Neural progenitor cell (in vitro differentiated cells): ENCODE results near the gene C1GALT1. TPM values are rescaled to one million over a fixed set of nuclear protein-coding genes. Genes with fewer than 3 reads are reported as not detected.

ENCODE experiments used
- DNase-seq: peaks from one replicate; pipeline ENCODE4 v3.0.0-alpha.2; 2016; ENCODE audit warnings: low spot score
- H2AFZ ChIP-seq: fragments of 200-600 bp; sonication (generic); replicated peaks from 2 replicates; pipeline ENCODE4 v1.6.1; 2016; ENCODE audit warnings: antibody characterized with exemption
- H3F3A ChIP-seq: fragments of 200-600 bp; sonication (generic); 2 replicates; pipeline ENCODE4 v1.6.1; 2016; ENCODE audit warnings: antibody characterized with exemption, low read depth
- H3K27ac ChIP-seq: fragments of 200-600 bp; sonication (generic); 2 replicates; pipeline ENCODE4 v1.5.1; 2016; ENCODE audit warnings: mild to moderate bottlenecking
- H3K27me3 ChIP-seq: fragments of 200-600 bp; sonication (generic); 2 replicates; pipeline ENCODE4 v1.6.1; 2016; ENCODE audit warnings: mild to moderate bottlenecking, moderate library complexity
- H3K36me3 ChIP-seq: fragments of 200-600 bp; sonication (generic); 2 replicates; pipeline ENCODE4 v1.5.1; 2016
- H3K4me1 ChIP-seq: fragments of 200-600 bp; sonication (generic); 2 replicates; pipeline ENCODE4 v1.6.1; 2016; ENCODE audit warnings: mixed run types
- H3K4me2 ChIP-seq: fragments of 200-600 bp; sonication (generic); 2 replicates; pipeline ENCODE4 v1.6.1; 2016
- H3K4me3 ChIP-seq: fragments of 200-600 bp; sonication (generic); 2 replicates; pipeline ENCODE4 v1.5.1; 2016
- H3K79me2 ChIP-seq: fragments of 200-600 bp; sonication (generic); 2 replicates; pipeline ENCODE4 v1.6.1; 2016; ENCODE audit warnings: low read depth
- H3K9ac ChIP-seq: fragments of 200-600 bp; sonication (generic); 2 replicates; pipeline ENCODE4 v1.6.1; 2016
- H3K9me3 ChIP-seq: fragments of 200-600 bp; sonication (generic); 2 replicates; pipeline ENCODE4 v1.5.1; 2016; ENCODE audit warnings: low read depth
- H4K20me1 ChIP-seq: fragments of 200-600 bp; sonication (generic); 2 replicates; pipeline ENCODE4 v1.6.1; 2016; ENCODE audit warnings: low read depth
- H3K27ac Mint-ChIP-seq: 3 replicates; pipeline ENCODE4 v1.8.0; 2021; ENCODE audit warnings: mixed read lengths
- H3K27me3 Mint-ChIP-seq: 2 replicates; pipeline ENCODE4 v1.8.0; 2022; ENCODE audit warnings: low read depth, mild to moderate bottlenecking, inconsistent platforms, moderate library complexity, mixed read lengths; ENCODE audit not compliant: insufficient read depth
- H3K36me3 Mint-ChIP-seq: 3 replicates; pipeline ENCODE4 v1.8.0; 2021; ENCODE audit warnings: mixed read lengths
- H3K4me1 Mint-ChIP-seq: 3 replicates; pipeline ENCODE4 v1.8.0; 2021; ENCODE audit warnings: mixed read lengths
- H3K4me3 Mint-ChIP-seq: 3 replicates; pipeline ENCODE4 v1.8.0; 2021; ENCODE audit warnings: mild to moderate bottlenecking, moderate library complexity, mixed read lengths
- H3K9me3 Mint-ChIP-seq: 3 replicates; pipeline ENCODE4 v1.8.0; 2020; ENCODE audit warnings: mixed read lengths
- CTCF ChIP-seq: fragments of 200-600 bp; sonication (generic); IDR thresholded peaks from 2 replicates; pipeline ENCODE4 v1.5.1; 2017; ENCODE audit warnings: antibody characterized with exemption, mild to moderate bottlenecking
- EZH2 ChIP-seq: fragments of 200-600 bp; sonication (generic); IDR thresholded peaks from 2 replicates; pipeline ENCODE4 v1.6.1; 2017; ENCODE audit warnings: antibody characterized with exemption, mild to moderate bottlenecking, moderate library complexity
- EZH2phosphoT487 ChIP-seq: fragments of 200-600 bp; sonication (generic); IDR thresholded peaks from 2 replicates; pipeline ENCODE4 v1.6.1; 2017; ENCODE audit warnings: antibody characterized with exemption
- total RNA-seq: library from RNA; depleted of rRNA; stranded (reverse); fragments of >200 nt; gene quantifications from 2 replicates; pipeline ENCODE4 v1.2.3, GENCODE V29; 2015; ENCODE audit warnings: low replicate concordance

C1GALT1 gene
- total RNA-seq, 1 donor from 2014 or later: 59.2 TPM

GRCh38 chr7:7263297-7264230 is 81.2 kb downstream of the C1GALT1 start:
- no peak overlapping the region for H3K9ac ChIP-seq
- no peak overlapping the region for H3K27ac ChIP-seq
- H3K27ac Mint-ChIP-seq: no peak overlapping the region
- no peaks in the 10 kb centered on the region for H3K4me1 Mint-ChIP-seq
- H3K4me3 ChIP-seq: no peak overlapping the region
- H3K9me3 Mint-ChIP-seq: peaks cover 6% of the 10 kb centered on the region
- H3F3A ChIP-seq: no peaks in the 10 kb centered on the region
- no peak overlapping the region for H3K4me2 ChIP-seq
- no peak overlapping the region for H3K4me3 Mint-ChIP-seq
- no peak for TF ChIP-seq CTCF
- TF ChIP-seq EZH2: no peak
- TF ChIP-seq EZH2phosphoT487: no peak
- H3K36me3 Mint-ChIP-seq: peaks cover 7% of the 10 kb centered on the region
- H4K20me1 ChIP-seq: no peaks in the 10 kb centered on the region
- DNase-seq: no peak
- H3K79me2 ChIP-seq: no peaks in the 10 kb centered on the region
- no peak overlapping the region for H2AFZ ChIP-seq
- no peaks in the 10 kb centered on the region for H3K27me3 Mint-ChIP-seq
- H3K36me3 ChIP-seq: no peaks in the 10 kb centered on the region
- no peaks in the 10 kb centered on the region for H3K9me3 ChIP-seq
- H3K27me3 ChIP-seq: no peaks in the 10 kb centered on the region
- H3K4me1 ChIP-seq: no peaks in the 10 kb centered on the region

DNA sequence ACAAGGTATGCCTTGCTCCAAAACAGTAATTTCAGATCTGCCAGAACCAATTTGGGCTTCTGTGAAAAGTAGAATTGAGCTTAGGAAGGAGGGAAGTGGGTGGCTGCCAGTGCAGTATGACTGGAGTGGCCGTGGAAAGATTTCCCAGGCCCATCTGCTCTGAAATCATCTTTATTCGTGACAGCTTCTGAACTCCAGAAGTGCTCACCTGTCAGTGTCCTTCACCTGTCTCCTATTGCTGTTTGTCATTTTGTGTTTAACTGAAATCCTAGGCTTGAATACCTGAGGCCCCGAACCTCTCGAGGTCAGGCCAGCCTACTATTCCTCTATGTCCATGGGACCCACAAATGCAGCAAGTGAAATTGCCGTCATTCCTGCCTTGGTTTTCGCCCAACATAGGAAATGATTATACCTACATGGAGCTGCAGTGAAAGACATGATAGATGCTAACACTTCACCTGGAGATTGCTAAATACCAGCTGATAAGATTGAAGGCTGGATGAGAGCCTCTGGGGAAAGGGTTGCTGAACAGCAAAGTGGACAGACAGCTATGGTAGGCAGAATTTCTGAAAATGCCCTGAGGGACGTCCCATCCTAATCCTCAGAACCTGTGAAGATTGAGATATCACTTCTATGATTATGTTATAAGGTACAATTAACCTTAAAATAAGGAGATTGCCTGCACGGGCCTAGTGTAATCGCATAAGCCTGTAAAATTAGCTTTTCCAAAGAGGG is 82.1 kb downstream of the C1GALT1 start:
- Mint-ChIP-seq H3K36me3 (peaks cover 5% of the 10 kb centered on the region), H3K27me3 (no peaks in the 10 kb centered on the region), H3K4me3 (no peak overlapping the region), H3K4me1 (no peaks in the 10 kb centered on the region), H3K27ac (no peak overlapping the region), H3K9me3 (peaks cover 6% of the 10 kb centered on the region)
- Histone ChIP-seq H3K36me3 (no peaks in the 10 kb centered on the region), H3K4me3 (no peak overlapping the region), H3K9ac (no peak overlapping the region), H3K4me1 (no peaks in the 10 kb centered on the region), H3K4me2 (no peak overlapping the region), H3K27me3 (no peaks in the 10 kb centered on the region), H2AFZ (no peak overlapping the region), H4K20me1 (no peaks in the 10 kb centered on the region), H3K27ac (no peak overlapping the region), H3K79me2 (no peaks in the 10 kb centered on the region), H3F3A (no peaks in the 10 kb centered on the region), H3K9me3 (no peaks in the 10 kb centered on the region)
- TF ChIP-seq EZH2phosphoT487 (no peak), EZH2 (no peak), CTCF (no peak)
- DNase-seq: no peak

DNA sequence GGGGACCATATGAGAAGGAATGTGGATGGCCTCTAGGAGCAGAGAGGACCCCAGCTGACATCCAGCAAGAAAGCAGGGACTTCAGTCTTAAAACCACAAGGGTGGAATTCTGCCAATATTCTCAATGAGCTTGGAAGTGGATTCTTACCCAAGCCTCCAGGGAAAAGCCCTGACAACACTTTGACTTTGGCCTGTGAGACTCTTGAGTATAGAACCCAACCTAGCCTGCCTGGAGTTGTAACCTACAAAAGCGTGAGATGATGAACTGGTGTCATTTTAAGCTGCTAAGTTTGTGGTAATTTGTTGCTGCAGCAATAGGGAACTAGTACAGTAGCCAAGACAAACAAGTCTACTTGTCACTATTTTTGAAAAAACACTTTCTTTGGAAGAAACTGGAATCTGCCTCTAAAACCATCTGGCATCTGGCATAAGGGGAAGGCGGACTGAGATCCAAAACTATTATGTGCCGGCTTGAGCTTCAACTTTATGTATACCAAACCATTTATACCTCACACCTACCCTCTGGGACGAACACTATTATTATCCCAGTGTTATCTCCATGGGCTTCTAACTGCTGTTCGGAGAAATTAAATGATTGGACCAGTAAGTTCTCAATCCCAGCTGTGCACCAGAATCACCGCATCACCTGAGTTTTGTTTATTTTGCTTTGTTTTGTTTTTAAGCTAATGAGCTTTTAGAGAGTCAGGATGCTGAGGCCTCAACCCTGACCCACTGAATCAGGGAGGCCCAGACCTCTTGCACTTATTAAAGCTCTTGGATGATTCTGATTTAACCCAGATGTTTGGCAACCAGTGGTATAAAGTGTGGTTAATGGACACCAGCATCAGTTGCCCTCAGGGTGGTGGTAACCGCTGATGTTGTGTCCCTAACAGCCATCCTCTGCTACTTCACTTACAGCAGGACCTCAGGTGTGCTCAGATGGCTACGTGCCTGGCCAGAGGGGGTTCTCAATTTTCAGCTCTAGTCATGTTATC is 83.0 kb downstream of the C1GALT1 start:
- no peaks in the 10 kb centered on the region for H3K27me3 ChIP-seq
- H3K9ac ChIP-seq: no peak overlapping the region
- H3K4me3 ChIP-seq: no peak overlapping the region
- H3K4me2 ChIP-seq: no peak overlapping the region
- H3K27me3 Mint-ChIP-seq: no peaks in the 10 kb centered on the region
- H3K27ac ChIP-seq: no peak overlapping the region
- peaks cover 2% of the 10 kb centered on the region for H3K36me3 Mint-ChIP-seq
- H3K9me3 ChIP-seq: no peaks in the 10 kb centered on the region
- no peaks in the 10 kb centered on the region for H3F3A ChIP-seq
- TF ChIP-seq EZH2 (no peak), CTCF (no peak), EZH2phosphoT487 (no peak)
- H2AFZ ChIP-seq: no peak overlapping the region
- no peaks in the 10 kb centered on the region for H3K4me1 Mint-ChIP-seq
- H3K27ac Mint-ChIP-seq: no peak overlapping the region
- H3K4me1 ChIP-seq: no peaks in the 10 kb centered on the region
- no peak overlapping the region for H3K4me3 Mint-ChIP-seq
- no peaks in the 10 kb centered on the region for H3K79me2 ChIP-seq
- peaks cover 3% of the 10 kb centered on the region for H3K9me3 Mint-ChIP-seq
- H3K36me3 ChIP-seq: no peaks in the 10 kb centered on the region
- DNase-seq: no peak
- H4K20me1 ChIP-seq: no peaks in the 10 kb centered on the region
